Measurements from ENCODE around the gene HAND1.

The HAND1 gene

GRCh38 chr5:154449786-154450185 lies 28.2 kb downstream of the HAND1 start:
- no peak for DNase-seq

- no peak for DNase-seq
These were observed 30.8 kb downstream of the HAND1 start for GRCh38 chr5:154447089-154447725.

GRCh38 chr5:154446195-154447088 lies 31.6 kb downstream of the HAND1 start:
- peak; percentile 25 to 37 for DNase-seq

- DNase-seq = peak; percentile 90 to 96
These were observed 32.4 kb downstream of the HAND1 start, which contains the start of gene SAP30L for GRCh38 chr5:154445422-154446194. Gene SAP30L (plus strand): TSS chr5:154445997. CDS start chr5:154446605, 608 bp downstream.

- peak in 1 of 2 donors; percentile 12 for DNase-seq
These were observed 33.2 kb downstream of the HAND1 start for GRCh38 chr5:154444556-154445421.

- no peak for DNase-seq
These were observed 35.2 kb downstream of the HAND1 start for GRCh38 chr5:154442801-154443200.

GRCh38 chr5:154440540-154440939 lies 37.5 kb downstream of the HAND1 start:
- DNase-seq = no peak

GRCh38 chr5:154437281-154437965 lies 40.6 kb downstream of the HAND1 start:
- DNase-seq = no peak

- DNase-seq = no peak
These were observed 42.8 kb downstream of the HAND1 start for GRCh38 chr5:154435226-154435625.

- DNase-seq = no peak
These were observed 46.9 kb downstream of the HAND1 start for GRCh38 chr5:154430961-154431630.

GRCh38 chr5:154430466-154430865 lies 47.6 kb downstream of the HAND1 start:
- no peak for DNase-seq

GRCh38 chr5:154429341-154429740 lies 48.7 kb downstream of the HAND1 start:
- DNase-seq = no peak

- no peak for DNase-seq
These were observed 49.8 kb downstream of the HAND1 start for GRCh38 chr5:154428208-154428607.
